Kidney capillary endothelial cell (primary cell): Measurements from ENCODE around the gene AMN1.
A peak's percentile ranks its signal among the peaks of the same experiment; 100 is the strongest.
"Not testable (repeated sequence)": the region's sequence is repeated elsewhere in the genome, so short reads cannot be mapped to it uniquely, and the experiment has no call there.

Experiments
- DNase-seq: peaks from one replicate; pipeline ENCODE4 v3.0.0-alpha.2; 2018; ENCODE audit warnings: low spot score

The AMN1 gene

DNA sequence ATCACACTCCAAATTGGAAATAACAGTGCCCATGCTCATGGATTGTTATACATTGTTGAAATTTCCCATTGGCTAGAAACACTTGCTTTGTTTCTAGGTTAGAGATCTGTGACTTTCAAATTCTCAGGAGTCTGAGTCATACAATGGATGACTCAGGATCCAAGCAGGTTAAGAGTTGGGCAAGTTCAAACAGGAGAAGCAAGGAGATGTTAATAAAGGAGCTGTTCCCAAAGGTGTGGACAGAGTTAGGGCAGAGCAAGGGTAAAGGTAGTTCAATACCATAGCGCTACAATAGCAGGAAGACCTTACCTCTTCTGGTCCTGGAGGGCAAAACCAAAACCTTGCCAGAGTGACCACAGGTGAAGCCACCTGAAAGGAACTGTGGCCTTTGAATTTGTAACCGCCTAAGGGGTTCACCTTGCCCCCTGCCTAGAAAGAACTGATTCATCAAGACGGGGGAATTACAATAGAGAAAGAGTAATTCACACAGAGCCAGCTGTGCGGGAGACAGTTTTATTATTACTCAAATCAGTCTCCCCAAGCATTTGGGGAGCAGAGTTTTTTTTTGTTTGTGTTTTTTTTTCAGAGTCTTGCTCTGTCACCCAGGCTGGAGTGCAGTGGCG lies 4.2 kb upstream of the AMN1 start:
- DNase-seq, result peak; percentile 78

DNA sequence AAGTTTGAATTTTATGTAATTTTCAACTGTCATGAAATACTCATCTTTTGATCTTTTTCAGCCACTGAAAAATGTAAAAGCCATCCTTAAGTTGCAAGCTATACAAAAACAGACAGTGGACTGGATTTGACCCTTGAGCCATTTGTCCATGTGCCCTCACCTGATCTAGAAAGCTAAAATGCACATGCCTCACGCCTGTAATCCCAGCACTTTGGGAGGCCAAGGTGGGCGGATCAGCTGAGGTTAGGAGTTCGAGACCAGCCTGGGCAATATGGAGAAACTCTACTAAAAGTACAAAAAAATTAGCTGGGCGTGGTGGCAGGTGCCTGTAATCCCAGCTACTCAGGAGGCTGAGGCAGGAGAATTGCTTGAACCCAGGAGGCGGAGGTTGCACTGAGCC lies 2.4 kb upstream of the AMN1 start:
- not testable (repeated sequence) for DNase-seq

DNA sequence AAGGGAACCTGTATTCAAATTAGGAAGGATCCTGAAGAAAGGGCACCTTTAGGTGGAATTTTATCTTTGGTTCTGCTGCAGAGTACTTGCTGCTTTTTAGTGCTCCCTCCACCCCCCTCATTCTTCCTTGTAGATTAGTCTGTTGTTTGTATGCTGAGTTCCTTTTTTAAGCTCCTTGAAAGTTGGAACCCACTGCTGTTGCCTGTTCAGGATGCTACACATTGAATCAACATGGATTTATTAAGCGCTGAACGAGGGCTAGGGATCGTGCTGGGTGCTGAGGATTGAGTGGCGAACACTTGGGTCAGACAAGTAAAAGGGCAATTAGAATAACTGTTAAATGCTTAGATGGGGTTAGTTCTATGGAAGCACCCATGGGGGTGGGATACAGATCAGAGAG lies 884 bp upstream of the AMN1 start:
- DNase-seq, result no peak

- DNase-seq, result no peak
Measured at GRCh38 chr12:31728289-31728916, 418 bp downstream of the AMN1 start.

- no peak for DNase-seq
Measured at GRCh38 chr12:31727192-31727591, 1.6 kb downstream of the AMN1 start.

DNA sequence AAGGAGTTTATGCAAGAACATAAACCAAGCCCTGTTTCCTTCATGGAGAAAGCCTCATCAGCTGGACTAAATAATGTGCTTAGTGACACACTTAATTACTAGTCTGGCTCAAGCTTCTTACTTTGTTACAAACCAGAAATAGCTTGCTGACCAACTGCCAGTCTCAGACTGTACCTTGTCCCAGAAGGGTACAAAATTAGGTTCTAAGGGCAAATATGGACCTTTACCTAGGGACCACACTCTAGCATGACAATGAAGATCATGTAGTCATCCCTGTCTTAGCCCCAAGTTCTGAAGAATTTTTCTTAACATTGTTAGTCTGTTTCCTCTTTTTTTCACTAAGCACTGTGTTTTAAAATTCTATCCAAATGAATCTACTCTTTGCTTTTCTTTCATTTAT lies 2.2 kb downstream of the AMN1 start:
- DNase-seq, result no peak

DNA sequence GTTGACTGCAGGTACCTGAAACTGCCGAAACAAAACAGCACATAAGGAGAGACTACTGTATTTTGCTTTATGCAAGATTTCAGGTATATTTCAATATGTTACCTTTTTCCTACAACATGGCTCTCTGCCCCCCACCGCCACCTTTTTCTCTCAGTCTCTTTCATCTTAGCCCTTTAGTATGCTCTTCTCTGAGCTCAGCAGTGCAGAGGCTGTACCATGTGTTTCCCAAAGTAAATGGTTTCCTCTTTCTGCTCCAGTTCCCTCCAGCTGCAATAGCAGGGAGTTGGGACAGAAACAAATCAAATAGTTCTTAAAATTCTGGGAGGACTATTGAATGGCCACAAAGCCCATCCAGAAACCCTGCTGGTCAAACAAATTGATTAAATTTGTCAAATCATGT lies 4.3 kb downstream of the AMN1 start:
- no peak for DNase-seq

DNA sequence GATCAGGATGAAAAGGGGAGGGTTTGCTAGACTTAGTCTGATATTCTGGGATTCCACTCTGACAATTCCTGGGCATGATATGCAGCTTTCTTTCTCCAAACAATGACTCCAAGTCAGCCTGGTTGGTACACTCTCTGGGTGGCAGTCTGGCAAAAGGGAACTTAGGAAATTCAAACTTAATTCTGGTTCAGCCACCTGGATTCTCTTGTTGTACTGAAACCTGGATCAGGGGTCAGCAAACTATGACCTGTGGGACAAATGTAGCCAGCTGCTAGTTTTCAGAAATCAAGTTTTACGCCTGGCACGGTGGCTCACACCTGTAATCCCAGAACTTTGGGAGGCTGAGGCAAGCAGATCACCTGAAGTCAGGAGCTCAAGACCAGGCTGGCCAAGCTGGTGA lies 6.2 kb downstream of the AMN1 start:
- no peak for DNase-seq

DNA sequence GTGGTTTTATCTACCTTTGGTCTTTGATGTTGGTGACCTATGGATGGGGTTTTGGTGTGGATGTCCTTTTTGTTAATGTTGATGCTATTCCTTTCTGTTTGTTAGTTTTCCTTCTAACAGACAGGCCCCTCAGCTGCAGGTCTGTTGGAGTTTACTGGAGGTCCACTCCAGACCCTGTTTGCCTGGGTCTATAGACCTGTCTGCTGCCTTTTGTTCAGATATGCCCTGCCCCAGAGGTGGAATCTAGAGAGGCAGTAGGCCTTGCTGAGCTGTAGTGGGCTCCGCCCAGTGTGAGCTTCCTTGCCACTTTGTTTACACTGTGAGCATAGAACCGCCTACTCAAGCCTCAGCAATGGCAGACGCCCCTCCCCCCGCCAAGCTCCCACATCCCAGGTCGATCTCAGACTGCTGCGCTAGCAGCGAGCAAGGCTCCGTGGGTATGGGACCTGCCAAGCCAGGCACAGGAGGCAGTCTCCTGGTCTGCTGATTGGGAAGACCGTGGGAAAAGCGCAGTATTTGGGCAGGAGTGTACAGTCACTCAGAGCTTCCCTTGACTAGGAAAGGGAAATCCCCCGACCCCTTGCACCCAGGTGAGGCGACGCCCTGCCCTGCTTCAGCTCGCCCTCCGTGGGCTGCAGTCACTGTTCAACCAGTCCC lies 10.2 kb downstream of the AMN1 start:
- DNase-seq, result not testable (repeated sequence)

GRCh38 chr12:31716998-31717397 lies 11.8 kb downstream of the AMN1 start:
- not testable (repeated sequence) for DNase-seq

GRCh38 chr12:31715283-31715825 lies 13.5 kb downstream of the AMN1 start:
- no peak for DNase-seq

DNA sequence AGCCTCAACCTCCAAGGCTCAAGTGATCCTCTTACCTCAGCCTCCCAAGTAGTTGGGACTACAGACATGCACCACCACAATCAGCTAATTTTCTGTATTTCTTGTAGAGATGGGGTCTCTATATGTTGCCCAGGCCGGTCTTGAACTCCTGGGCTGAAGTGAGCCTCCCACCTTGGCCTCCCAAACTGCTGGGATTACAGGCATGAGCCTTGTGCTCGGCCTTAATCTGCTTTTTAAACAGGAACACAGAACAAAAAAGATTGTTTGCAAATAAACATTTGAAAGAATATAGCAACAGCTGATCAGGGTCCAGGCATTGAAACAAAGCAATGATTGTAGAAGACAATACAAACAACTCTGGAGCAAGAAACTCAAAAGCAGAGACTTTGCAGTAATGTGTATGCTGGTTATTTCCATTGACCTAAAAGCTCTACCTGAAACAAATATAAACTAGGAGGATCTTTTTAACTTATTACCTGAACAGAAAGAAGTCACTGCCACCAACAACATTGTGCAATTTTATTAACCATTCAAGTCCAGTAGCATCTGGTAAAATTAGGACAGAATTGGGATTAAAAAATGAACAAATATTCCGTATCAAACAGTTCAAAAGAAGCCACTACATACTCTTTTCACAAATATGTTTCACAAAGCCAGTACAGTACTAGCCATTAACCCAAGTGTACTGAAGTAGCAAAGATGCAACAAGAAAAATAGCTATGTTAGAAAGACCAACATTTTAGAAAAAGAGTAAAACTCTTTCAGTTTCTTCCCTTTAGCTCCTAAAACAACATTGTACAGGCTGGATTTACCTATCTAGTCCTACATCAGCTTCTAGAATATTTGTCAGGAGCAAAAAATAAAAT lies 14.2 kb downstream of the AMN1 start:
- DNase-seq, result no peak

- DNase-seq, result no peak
Measured at GRCh38 chr12:31712877-31713276, 15.9 kb downstream of the AMN1 start.

DNA sequence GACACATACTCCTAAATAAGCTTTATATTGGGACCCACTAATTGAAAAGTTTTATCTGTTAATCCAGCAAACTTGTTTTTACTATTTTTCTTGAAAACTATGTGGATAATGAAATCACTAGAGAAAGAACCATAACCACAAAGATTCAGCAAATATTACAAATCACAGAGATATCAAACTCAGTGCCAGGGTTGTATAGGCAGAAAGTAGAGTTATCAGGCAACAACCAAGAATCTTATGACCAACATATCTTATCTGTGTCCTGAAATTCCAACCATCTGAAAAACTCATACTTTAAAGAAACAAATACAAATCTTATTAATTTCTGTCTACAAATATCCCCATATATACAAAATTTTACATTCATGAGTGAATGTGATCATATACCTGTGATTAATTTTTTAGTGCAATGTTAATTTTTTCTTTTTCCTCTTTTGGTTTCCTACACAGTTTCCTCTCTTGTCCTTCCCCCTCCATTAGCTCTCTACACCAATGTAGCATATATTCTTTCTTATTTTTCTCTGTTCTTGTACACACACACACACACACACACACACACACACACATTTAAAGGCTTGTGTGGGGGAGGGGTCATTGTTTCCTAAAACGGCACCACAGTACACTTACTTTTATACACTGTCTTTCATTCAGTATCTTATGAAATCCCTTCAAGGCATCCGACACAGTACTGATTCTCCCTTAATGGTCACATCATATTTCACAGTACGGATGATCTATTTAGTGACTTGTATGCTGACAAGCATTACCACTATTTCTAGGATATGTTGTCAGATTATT lies 18.6 kb downstream of the AMN1 start:
- DNase-seq, result no peak

GRCh38 chr12:31708118-31708517 lies 20.7 kb downstream of the AMN1 start:
- not testable (repeated sequence) for DNase-seq

DNA sequence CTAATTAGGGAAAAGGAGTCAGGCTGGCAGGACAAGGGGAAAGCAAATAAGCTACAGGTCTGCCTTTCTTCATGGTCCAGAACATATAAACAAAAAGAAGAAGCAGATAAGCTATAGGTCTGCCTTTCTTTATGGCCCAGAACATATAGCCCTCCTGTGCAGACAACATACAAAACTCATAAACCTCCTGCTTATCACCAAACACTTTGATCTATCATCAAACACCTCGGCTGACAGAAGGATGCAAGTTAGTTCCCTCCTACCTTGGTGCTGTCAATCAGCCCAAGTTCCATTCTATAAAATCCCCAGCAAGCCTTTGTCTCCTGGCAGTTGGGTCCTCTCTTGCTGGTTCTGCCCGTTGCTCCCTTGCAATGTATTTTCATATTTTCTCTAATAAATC lies 23.2 kb downstream of the AMN1 start:
- DNase-seq, result no peak

DNA sequence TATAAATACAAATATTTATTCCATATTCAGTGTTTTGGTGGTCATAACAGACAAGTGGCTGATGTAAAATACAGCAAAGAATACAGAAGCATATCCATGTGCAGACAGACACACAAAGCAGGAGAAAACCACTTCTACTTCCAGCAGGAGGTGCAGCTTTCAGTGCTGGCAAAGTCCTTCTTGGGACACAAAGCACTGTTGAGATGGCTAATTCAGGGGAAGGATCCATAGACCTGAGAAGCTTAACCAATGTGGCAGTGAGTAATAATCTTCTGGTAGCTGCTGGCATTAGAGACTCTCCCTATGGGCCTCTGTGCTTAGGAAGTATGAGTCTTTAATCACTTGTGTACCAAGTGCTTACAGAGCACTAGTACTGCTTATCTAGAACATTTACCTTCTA lies 26.8 kb downstream of the AMN1 start:
- DNase-seq, result no peak

GRCh38 chr12:31689921-31690320 lies 38.9 kb downstream of the AMN1 start:
- DNase-seq, result not testable (repeated sequence)

DNA sequence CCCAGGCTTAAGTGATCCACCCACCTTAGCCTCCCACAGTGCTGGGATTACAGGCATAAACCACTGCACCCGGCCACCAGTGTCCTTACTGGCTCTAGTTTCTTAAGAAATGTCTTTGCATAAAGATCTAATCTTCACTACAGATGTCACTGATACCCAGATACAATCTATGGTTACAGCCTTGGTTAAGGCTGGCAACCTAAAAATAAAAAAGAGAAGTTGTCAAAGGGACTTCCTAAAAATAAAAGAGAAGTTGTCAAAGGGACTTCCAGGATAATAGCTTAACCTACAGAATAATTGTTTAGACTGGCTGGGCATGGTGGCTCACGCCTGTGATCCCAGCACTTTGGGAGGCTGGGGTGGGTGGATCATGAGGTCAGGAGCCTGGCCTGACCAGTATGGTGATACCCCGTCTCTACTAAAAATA lies 41.7 kb downstream of the AMN1 start:
- no peak for DNase-seq

GRCh38 chr12:31685801-31686200 lies 43.0 kb downstream of the AMN1 start:
- DNase-seq, result no peak

- DNase-seq, result peak; percentile 72
Measured at GRCh38 chr12:31682136-31682962, 46.5 kb downstream of the AMN1 start.
